Muscle layer of duodenum (tissue), 2 donors: ENCODE results near the gene HSF4.
"Not testable (repeated sequence)": the region's sequence is repeated elsewhere in the genome, so short reads cannot be mapped to it uniquely, and the experiment has no call there.

Experiments
- H3K27ac ChIP-seq: one replicate; pipeline ENCODE4 v1.7.0; 2013; ENCODE audit warnings: mild to moderate bottlenecking, low read length
- H3K27me3 ChIP-seq: one replicate; pipeline ENCODE4 v1.7.0; 2013; ENCODE audit warnings: low read depth, mild to moderate bottlenecking, control low read depth, low read length
- H3K36me3 ChIP-seq, 2 donors: one replicate each; pipeline ENCODE4 v1.7.0; 2013; ENCODE audit warnings: low read length in 2 of 2, control low read depth in 1 of 2, mild to moderate bottlenecking in 1 of 2; ENCODE audit not compliant: insufficient read depth in 2 of 2, control insufficient read depth in 1 of 2
- H3K4me1 ChIP-seq, 2 donors: one replicate each; pipeline ENCODE4 v1.7.0; 2013; ENCODE audit warnings: low read length in 2 of 2, mild to moderate bottlenecking in 2 of 2, control low read depth in 1 of 2, moderate library complexity in 1 of 2; ENCODE audit not compliant: insufficient read depth in 2 of 2, control insufficient read depth in 1 of 2
- H3K4me3 ChIP-seq, 2 donors: one replicate each; pipeline ENCODE4 v1.7.0; 2013; ENCODE audit warnings: low read length in 2 of 2, low read depth in 1 of 2, mild to moderate bottlenecking in 1 of 2
- H3K9me3 ChIP-seq, 2 donors: one replicate each; pipeline ENCODE4 v1.7.0; 2013; ENCODE audit warnings: low read length in 2 of 2, control low read depth in 1 of 2, mild to moderate bottlenecking in 1 of 2; ENCODE audit not compliant: control insufficient read depth in 1 of 2
- donor health status: healthy.

The HSF4 gene

GRCh38 chr16:67164599-67165061 lies at the start of gene HSF4:
Gene HSF4, plus strand, starts transcription at chr16:67164745. Its CDS starts 67 bp downstream, at chr16:67164812.
- Histone ChIP-seq H3K27me3 (peaks cover 17% of the 10 kb centered on the region), H3K4me1 (peaks cover 12 to 56% of the 10 kb centered on the region in 2 donors), H3K36me3 (no peaks in the 10 kb centered on the region), H3K9me3 (no peaks in the 10 kb centered on the region), H3K4me3 (peak within 1 kb of the TSS; percentile 30 to 70), H3K27ac (no peak within 1 kb of the TSS)

GRCh38 chr16:67114793-67115192 lies 49.8 kb upstream of the HSF4 start:
- Histone ChIP-seq H3K36me3 (no peaks in the 10 kb centered on the region), H3K4me3 (no peak overlapping the region), H3K27ac (no peak overlapping the region), H3K4me1 (peaks cover 5 to 22% of the 10 kb centered on the region in 2 donors), H3K9me3 (no peaks in the 10 kb centered on the region), H3K27me3 (no peaks in the 10 kb centered on the region)

- Histone ChIP-seq H3K9me3 (no peaks in the 10 kb centered on the region), H3K27me3 (no peaks in the 10 kb centered on the region), H3K4me1 (peaks cover 5 to 16% of the 10 kb centered on the region in 2 donors), H3K36me3 (peaks cover 4 to 8% of the 10 kb centered on the region in 2 donors), H3K4me3 (no peak overlapping the region), H3K27ac (no peak overlapping the region)
Measured at GRCh38 chr16:67115639-67116038, 48.9 kb upstream of the HSF4 start.

- H3K27ac ChIP-seq, result no peak overlapping the region
Measured at GRCh38 chr16:67116388-67117311, 47.9 kb upstream of the HSF4 start.

GRCh38 chr16:67117716-67118115 lies 46.8 kb upstream of the HSF4 start:
- no peaks in the 10 kb centered on the region for H3K27me3 ChIP-seq
- H3K27ac ChIP-seq, result no peak overlapping the region
- H3K4me3 ChIP-seq, result no peak overlapping the region
- no peaks in the 10 kb centered on the region for H3K4me1 ChIP-seq
- no peaks in the 10 kb centered on the region for H3K9me3 ChIP-seq
- peaks cover 15 to 20% of the 10 kb centered on the region in 2 donors for H3K36me3 ChIP-seq

More at GRCh38 chr16:67116388-67117311, 47.9 kb upstream of the HSF4 start:
- Histone ChIP-seq H3K9me3 (no peaks in the 10 kb centered on the region), H3K4me3 (no peak overlapping the region), H3K4me1 (peaks cover 0 to 6% of the 10 kb centered on the region in 2 donors), H3K36me3 (peaks cover 8 to 11% of the 10 kb centered on the region in 2 donors), H3K27me3 (no peaks in the 10 kb centered on the region)

GRCh38 chr16:67120025-67120424 lies 44.5 kb upstream of the HSF4 start:
- Histone ChIP-seq H3K4me1 (no peaks in the 10 kb centered on the region), H3K36me3 (peaks cover 20 to 37% of the 10 kb centered on the region in 2 donors), H3K4me3 (no peak overlapping the region), H3K27ac (no peak overlapping the region), H3K9me3 (no peaks in the 10 kb centered on the region), H3K27me3 (no peaks in the 10 kb centered on the region)

GRCh38 chr16:67122799-67123198 lies 41.7 kb upstream of the HSF4 start:
- not testable (repeated sequence) for H3K4me3 ChIP-seq, H3K27ac ChIP-seq, H3K4me1 ChIP-seq, H3K27me3 ChIP-seq, H3K9me3 ChIP-seq
- H3K36me3 ChIP-seq, result peaks cover 22 to 51% of the 10 kb centered on the region in 2 donors

GRCh38 chr16:67128417-67128816 lies 36.1 kb upstream of the HSF4 start:
- Histone ChIP-seq H3K36me3 (peaks cover 40 to 57% of the 10 kb centered on the region in 2 donors), H3K4me3 (no peak overlapping the region), H3K9me3 (no peaks in the 10 kb centered on the region), H3K27me3 (no peaks in the 10 kb centered on the region), H3K27ac (no peak overlapping the region), H3K4me1 (no peaks in the 10 kb centered on the region)

- Histone ChIP-seq H3K9me3 (no peaks in the 10 kb centered on the region), H3K27ac (no peak overlapping the region), H3K4me3 (no peak overlapping the region), H3K4me1 (no peaks in the 10 kb centered on the region), H3K27me3 (no peaks in the 10 kb centered on the region), H3K36me3 (peaks cover 40 to 56% of the 10 kb centered on the region in 2 donors)
Measured at GRCh38 chr16:67128887-67129286, 35.7 kb upstream of the HSF4 start.

GRCh38 chr16:67129422-67129821 lies 35.1 kb upstream of the HSF4 start:
- Histone ChIP-seq H3K27ac (no peak overlapping the region), H3K36me3 (peaks cover 40 to 57% of the 10 kb centered on the region in 2 donors)

GRCh38 chr16:67137605-67138004 lies 26.9 kb upstream of the HSF4 start:
- Histone ChIP-seq H3K4me1 (no peaks in the 10 kb centered on the region), H3K4me3 (no peak overlapping the region), H3K36me3 (peaks cover 62 to 89% of the 10 kb centered on the region in 2 donors), H3K27me3 (no peaks in the 10 kb centered on the region), H3K9me3 (no peaks in the 10 kb centered on the region), H3K27ac (no peak overlapping the region)

More at GRCh38 chr16:67129422-67129821, 35.1 kb upstream of the HSF4 start:
- H3K9me3 ChIP-seq, result no peaks in the 10 kb centered on the region
- no peak overlapping the region for H3K4me3 ChIP-seq
- no peaks in the 10 kb centered on the region for H3K4me1 ChIP-seq
- H3K27me3 ChIP-seq, result no peaks in the 10 kb centered on the region
